ENCODE data around the gene MINPP1. TPM values are rescaled to one million over a fixed set of nuclear protein-coding genes. Genes with fewer than 3 reads are reported as not detected.
A peak's percentile ranks its signal among the peaks of the same experiment; 100 is the strongest.
"Not testable (repeated sequence)": the region's sequence is repeated elsewhere in the genome, so short reads cannot be mapped to it uniquely, and the experiment has no call there.

MINPP1 gene
- total and polyA plus RNA-seq, 4 donors, result 4.0 to 10.3 (median 8.6) TPM

GRCh38 chr10:87590705-87591588 is 86.3 kb downstream of the MINPP1 start:
- Histone ChIP-seq H3K36me3 (ENCODE audit: control insufficient read depth in 1 of 2, insufficient read depth in 2 of 2, low read length in 1 of 2) (no peaks in the 10 kb centered on the region), H3K4me1 (ENCODE audit: control insufficient read depth in 1 of 2, insufficient read depth in 2 of 2, low read length in 2 of 2) (no peaks in the 10 kb centered on the region), H3K27ac (ENCODE audit: low read depth in 1 of 2, low read length in 2 of 2) (no peak overlapping the region), H3K9me3 (ENCODE audit: control insufficient read depth, low read length) (no peaks in the 10 kb centered on the region), H3K27me3 (ENCODE audit: control insufficient read depth in 1 of 2, insufficient read depth in 2 of 2, low read length in 1 of 2) (no peaks in the 10 kb centered on the region), H3K4me3 (ENCODE audit: low read length in 2 of 2) (no peak overlapping the region)
- 90 to 96% methylated on average over 2 of the region's 2 CpGs for WGBS, 2 donors
- ATAC-seq (ENCODE audit: low FRiP score) (no peak), DNase-seq (no peak)
- intact Hi-C loops (cut with DNase I), result no loop called here

GRCh38 chr10:87591589-87591886 is 86.8 kb downstream of the MINPP1 start:
- Histone ChIP-seq H3K27me3 (ENCODE audit: control insufficient read depth in 1 of 2, insufficient read depth in 2 of 2, low read length in 1 of 2) (no peaks in the 10 kb centered on the region), H3K4me3 (ENCODE audit: low read length in 2 of 2) (no peak overlapping the region), H3K9me3 (ENCODE audit: control insufficient read depth, low read length) (no peaks in the 10 kb centered on the region), H3K27ac (ENCODE audit: low read depth in 1 of 2, low read length in 2 of 2) (no peak overlapping the region), H3K4me1 (ENCODE audit: control insufficient read depth in 1 of 2, insufficient read depth in 2 of 2, low read length in 2 of 2) (no peaks in the 10 kb centered on the region), H3K36me3 (ENCODE audit: control insufficient read depth in 1 of 2, insufficient read depth in 2 of 2, low read length in 1 of 2) (no peaks in the 10 kb centered on the region)
- no peak for DNase-seq
- intact Hi-C loops (cut with DNase I), result no loop called here
- no peak for ATAC-seq (ENCODE audit: low FRiP score)

- intact Hi-C loops (cut with DNase I); H3K4me3 ChIP-seq (ENCODE audit: low read length in 2 of 2); H3K4me1 ChIP-seq (ENCODE audit: control insufficient read depth in 1 of 2, insufficient read depth in 2 of 2, low read length in 2 of 2); H3K27ac ChIP-seq (ENCODE audit: low read depth in 1 of 2, low read length in 2 of 2); H3K27me3 ChIP-seq (ENCODE audit: control insufficient read depth in 1 of 2, insufficient read depth in 2 of 2, low read length in 1 of 2); DNase-seq; ATAC-seq (ENCODE audit: low FRiP score); H3K9me3 ChIP-seq (ENCODE audit: control insufficient read depth, low read length); H3K36me3 ChIP-seq (ENCODE audit: control insufficient read depth in 1 of 2, insufficient read depth in 2 of 2, low read length in 1 of 2): not testable (repeated sequence)
- WGBS, 2 donors, result 96 to 97% methylated on average over 4 of the region's 4 CpGs
Observed at GRCh38 chr10:87592920-87593319, 88.2 kb downstream of the MINPP1 start.

- Histone ChIP-seq H3K27me3 (ENCODE audit: control insufficient read depth in 1 of 2, insufficient read depth in 2 of 2, low read length in 1 of 2) (no peaks in the 10 kb centered on the region), H3K4me1 (ENCODE audit: control insufficient read depth in 1 of 2, insufficient read depth in 2 of 2, low read length in 2 of 2) (no peaks in the 10 kb centered on the region), H3K4me3 (ENCODE audit: low read length in 2 of 2) (no peak overlapping the region), H3K9me3 (ENCODE audit: control insufficient read depth, low read length) (no peaks in the 10 kb centered on the region), H3K36me3 (ENCODE audit: control insufficient read depth in 1 of 2, insufficient read depth in 2 of 2, low read length in 1 of 2) (no peaks in the 10 kb centered on the region), H3K27ac (ENCODE audit: low read depth in 1 of 2, low read length in 2 of 2) (no peak overlapping the region)
- intact Hi-C loops (cut with DNase I), result no loop called here
- DNase-seq (no peak), ATAC-seq (ENCODE audit: low FRiP score) (no peak)
Observed at GRCh38 chr10:87593702-87594101, 89.0 kb downstream of the MINPP1 start.

GRCh38 chr10:87594181-87594580 is 89.5 kb downstream of the MINPP1 start:
- Histone ChIP-seq H3K27me3 (ENCODE audit: control insufficient read depth in 1 of 2, insufficient read depth in 2 of 2, low read length in 1 of 2) (no peaks in the 10 kb centered on the region), H3K36me3 (ENCODE audit: control insufficient read depth in 1 of 2, insufficient read depth in 2 of 2, low read length in 1 of 2) (no peaks in the 10 kb centered on the region), H3K27ac (ENCODE audit: low read depth in 1 of 2, low read length in 2 of 2) (no peak overlapping the region), H3K4me3 (ENCODE audit: low read length in 2 of 2) (no peak overlapping the region), H3K9me3 (ENCODE audit: control insufficient read depth, low read length) (no peaks in the 10 kb centered on the region), H3K4me1 (ENCODE audit: control insufficient read depth in 1 of 2, insufficient read depth in 2 of 2, low read length in 2 of 2) (no peaks in the 10 kb centered on the region)
- no peak for DNase-seq
- ATAC-seq (ENCODE audit: low FRiP score), result no peak
- intact Hi-C loops (cut with DNase I), result no loop called here
- 88 to 94% methylated on average over 1 of the region's 1 CpG for WGBS, 2 donors

- intact Hi-C loops (cut with DNase I), result loop anchor here in 1 of 2 donors (5.0 kb wide), 1 partner anchor 48 kb away; no protein-coding TSS in a partner anchor
- Histone ChIP-seq H3K36me3 (ENCODE audit: control insufficient read depth in 1 of 2, insufficient read depth in 2 of 2, low read length in 1 of 2) (no peaks in the 10 kb centered on the region), H3K4me3 (ENCODE audit: low read length in 2 of 2) (no peak overlapping the region), H3K27ac (ENCODE audit: low read depth in 1 of 2, low read length in 2 of 2) (no peak overlapping the region), H3K4me1 (ENCODE audit: control insufficient read depth in 1 of 2, insufficient read depth in 2 of 2, low read length in 2 of 2) (no peaks in the 10 kb centered on the region), H3K27me3 (ENCODE audit: control insufficient read depth in 1 of 2, insufficient read depth in 2 of 2, low read length in 1 of 2) (no peaks in the 10 kb centered on the region), H3K9me3 (ENCODE audit: control insufficient read depth, low read length) (no peaks in the 10 kb centered on the region)
- ATAC-seq (ENCODE audit: low FRiP score) (peak; percentile 36), DNase-seq (no peak)
- 2 to 5% methylated on average over 2 of the region's 2 CpGs for WGBS, 2 donors
Observed at GRCh38 chr10:87594864-87595263, 90.2 kb downstream of the MINPP1 start.

GRCh38 chr10:87596351-87596750 is 91.7 kb downstream of the MINPP1 start:
- DNase-seq (no peak), ATAC-seq (ENCODE audit: low FRiP score) (no peak)
- Histone ChIP-seq H3K27me3 (ENCODE audit: control insufficient read depth in 1 of 2, insufficient read depth in 2 of 2, low read length in 1 of 2) (no peaks in the 10 kb centered on the region), H3K4me1 (ENCODE audit: control insufficient read depth in 1 of 2, insufficient read depth in 2 of 2, low read length in 2 of 2) (no peaks in the 10 kb centered on the region), H3K27ac (ENCODE audit: low read depth in 1 of 2, low read length in 2 of 2) (no peak overlapping the region), H3K36me3 (ENCODE audit: control insufficient read depth in 1 of 2, insufficient read depth in 2 of 2, low read length in 1 of 2) (no peaks in the 10 kb centered on the region), H3K9me3 (ENCODE audit: control insufficient read depth, low read length) (no peaks in the 10 kb centered on the region), H3K4me3 (ENCODE audit: low read length in 2 of 2) (no peak overlapping the region)
- intact Hi-C loops (cut with DNase I), result loop anchor here in 1 of 2 donors (5.0 kb wide), 1 partner anchor 49 kb away; no protein-coding TSS in a partner anchor
- 91 to 96% methylated on average over 1 of the region's 1 CpG for WGBS, 2 donors

GRCh38 chr10:87598700-87599099 is 94.0 kb downstream of the MINPP1 start:
- Histone ChIP-seq H3K4me1 (ENCODE audit: control insufficient read depth in 1 of 2, insufficient read depth in 2 of 2, low read length in 2 of 2) (no peaks in the 10 kb centered on the region), H3K27me3 (ENCODE audit: control insufficient read depth in 1 of 2, insufficient read depth in 2 of 2, low read length in 1 of 2) (no peaks in the 10 kb centered on the region), H3K36me3 (ENCODE audit: control insufficient read depth in 1 of 2, insufficient read depth in 2 of 2, low read length in 1 of 2) (no peaks in the 10 kb centered on the region), H3K9me3 (ENCODE audit: control insufficient read depth, low read length) (no peaks in the 10 kb centered on the region), H3K4me3 (ENCODE audit: low read length in 2 of 2) (no peak overlapping the region), H3K27ac (ENCODE audit: low read depth in 1 of 2, low read length in 2 of 2) (peak overlapping the region; percentile 34 to 61)
- ATAC-seq (ENCODE audit: low FRiP score) (peak; percentile 67), DNase-seq (no peak)
- WGBS, 2 donors, result 4 to 12% methylated on average over 8 of the region's 8 CpGs
- intact Hi-C loops (cut with DNase I), result loop anchor here in 1 of 2 donors (5.0 kb wide), 1 partner anchor 51 kb away; no protein-coding TSS in a partner anchor

GRCh38 chr10:87600581-87600980 is 95.9 kb downstream of the MINPP1 start:
- Histone ChIP-seq H3K4me3 (ENCODE audit: low read length in 2 of 2) (no peak overlapping the region), H3K27me3 (ENCODE audit: control insufficient read depth in 1 of 2, insufficient read depth in 2 of 2, low read length in 1 of 2) (no peaks in the 10 kb centered on the region), H3K27ac (ENCODE audit: low read depth in 1 of 2, low read length in 2 of 2) (no peak overlapping the region), H3K9me3 (ENCODE audit: control insufficient read depth, low read length) (no peaks in the 10 kb centered on the region), H3K36me3 (ENCODE audit: control insufficient read depth in 1 of 2, insufficient read depth in 2 of 2, low read length in 1 of 2) (no peaks in the 10 kb centered on the region), H3K4me1 (ENCODE audit: control insufficient read depth in 1 of 2, insufficient read depth in 2 of 2, low read length in 2 of 2) (peaks cover 0 to 4% of the 10 kb centered on the region in 2 donors)
- DNase-seq (no peak), ATAC-seq (ENCODE audit: low FRiP score) (no peak)
- intact Hi-C loops (cut with DNase I), result no loop called here
- WGBS, 2 donors, result 92 to 93% methylated on average over 1 of the region's 1 CpG

Measured in aorta (tissue), 5 donors.